H1 (cell line): Measurements from ENCODE around the gene IGFBP4. TPM values are rescaled to one million over a fixed set of nuclear protein-coding genes. Genes with fewer than 3 reads are reported as not detected.

Experiments used
- CTCF ChIA-PET: fragments of 300-600 bp; sonication (Branson Sonifier 250); formaldehyde crosslinking; loops from one replicate; lab custom pipeline; 2021; ENCODE audit not compliant: partially characterized antibody; lab: Charles Lee
- POLR2A ChIA-PET: fragments of 300-600 bp; sonication (Branson Sonifier 250); formaldehyde crosslinking; loops from one replicate; lab custom pipeline; 2021; ENCODE audit warnings: inconsistent platforms; ENCODE audit not compliant: partially characterized antibody; lab: Charles Lee
- DNase-seq, 2 experiments: peaks; one replicate each; pipeline versions ENCODE4 v3.0.0 to v3.0.0-alpha.2; 2010 to 2022; ENCODE audit warnings: low spot score in 2 of 2, low read depth in 1 of 2, mixed read lengths in 1 of 2
- FAIRE-seq: peaks from 2 replicates; lab custom pipeline; 2011; peaks lifted over from hg19 to GRCh38; lab: Jason Lieb, UNC
- H2AFZ ChIP-seq: 2 replicates; pipeline ENCODE4 v1.8.1; 2012; ENCODE audit warnings: low read length, inconsistent platforms
- H2AK5ac ChIP-seq: 2 replicates; pipeline ENCODE4 v1.6.1; 2013; ENCODE audit warnings: low read depth, low read length
- H2BK120ac ChIP-seq: replicated peaks from 2 replicates; pipeline ENCODE3; 2013; ENCODE audit warnings: low read depth, low read length, inconsistent platforms
- H2BK12ac ChIP-seq: 2 replicates; pipeline ENCODE4 v1.6.1; 2013; ENCODE audit warnings: low read depth, low read length
- H2BK15ac ChIP-seq: 2 replicates; pipeline ENCODE4 v1.6.1; 2013; ENCODE audit warnings: low read length
- H2BK20ac ChIP-seq: 2 replicates; pipeline ENCODE4 v1.6.1; 2013; ENCODE audit warnings: low read length
- H2BK5ac ChIP-seq: 2 replicates; pipeline ENCODE4 v1.6.1; 2013; ENCODE audit warnings: low read depth, low read length
- H3K14ac ChIP-seq: 2 replicates; pipeline ENCODE4 v1.6.1; 2013; ENCODE audit warnings: inconsistent platforms; ENCODE audit not compliant: insufficient read length
- H3K18ac ChIP-seq: 2 replicates; pipeline ENCODE4 v1.6.1; 2013; ENCODE audit warnings: low read length; ENCODE audit errors: extremely low read depth
- H3K23ac ChIP-seq: 2 replicates; pipeline ENCODE4 v1.6.1; 2013; ENCODE audit warnings: inconsistent platforms; ENCODE audit not compliant: insufficient read length
- H3K23me2 ChIP-seq: 2 replicates; pipeline ENCODE4 v1.6.1; 2013; ENCODE audit warnings: low read depth, low read length
- H3K27ac ChIP-seq: 2 replicates; pipeline ENCODE4 v1.6.1; 2011; ENCODE audit warnings: low read depth, low read length, inconsistent platforms
- H3K27me3 ChIP-seq, 4 experiments: replicated peaks in 1 of 4; 1 replicate in 1 of 4; 2 replicates in 3 of 4; pipeline versions ENCODE4 v1.6.1 to v1.8.1; 2011 to 2013; ENCODE audit warnings: low read length in 3 of 4, mild to moderate bottlenecking in 3 of 4, inconsistent platforms in 2 of 4, mixed read lengths in 2 of 4, moderate library complexity in 1 of 4; ENCODE audit not compliant: control insufficient read depth in 3 of 4, insufficient read depth in 3 of 4; ENCODE audit errors: extremely low read depth in 1 of 4
- H3K36me3 ChIP-seq, 4 experiments: 2 replicates each; pipeline versions ENCODE4 v1.6.1 to v1.8.1; 2011 to 2013; ENCODE audit warnings: mild to moderate bottlenecking in 4 of 4, low read length in 3 of 4, moderate library complexity in 2 of 4, control low read depth in 1 of 4, inconsistent platforms in 1 of 4; ENCODE audit not compliant: insufficient read depth in 4 of 4, control insufficient read depth in 2 of 4
- H3K4ac ChIP-seq: replicated peaks from 2 replicates; pipeline ENCODE3; 2013; ENCODE audit warnings: low read length, low read depth, mixed read lengths, inconsistent platforms; ENCODE audit not compliant: insufficient read length
- H3K4me1 ChIP-seq, 4 experiments: replicated peaks in 1 of 4; 1 replicate in 1 of 4; 2 replicates in 3 of 4; pipeline versions ENCODE4 v1.6.1 to v1.8.1; 2011 to 2013; ENCODE audit warnings: low read length in 3 of 4, inconsistent platforms in 2 of 4, mixed read lengths in 1 of 4; ENCODE audit not compliant: insufficient read depth in 4 of 4, control insufficient read depth in 3 of 4
- H3K4me2 ChIP-seq, 2 experiments: 2 replicates each; pipeline versions ENCODE4 v1.6.1 to v1.8.1; 2011 to 2013; ENCODE audit warnings: low read depth in 2 of 2, low read length in 2 of 2, control low read depth in 1 of 2, inconsistent platforms in 1 of 2, mild to moderate bottlenecking in 1 of 2; ENCODE audit not compliant: insufficient read depth in 1 of 2
- H3K4me3 ChIP-seq, 4 experiments: fragments of 200-600, 300-600 bp in 1 of 4; sonication (generic), shearing (Covaris generic), sonication (Bioruptor Twin) in 1 of 4; 2 replicates each; pipeline versions ENCODE4 v1.5.1 to v1.8.1; 2011 to 2016; ENCODE audit warnings: low read length in 4 of 4, low read depth in 3 of 4, control low read depth in 2 of 4, inconsistent platforms in 2 of 4, mild to moderate bottlenecking in 2 of 4, mixed read lengths in 1 of 4, moderate library complexity in 1 of 4; ENCODE audit not compliant: insufficient read depth in 2 of 4; ENCODE audit errors: extremely low read depth in 1 of 4
- H3K56ac ChIP-seq: replicated peaks from 2 replicates; pipeline ENCODE3; 2013; ENCODE audit warnings: low read depth, mild to moderate bottlenecking, mixed read lengths, low read length, inconsistent platforms; ENCODE audit not compliant: insufficient read length
- H3K79me1 ChIP-seq: 2 replicates; pipeline ENCODE4 v1.6.1; 2013; ENCODE audit warnings: low read depth, low read length, control low read depth
- H3K79me2 ChIP-seq, 2 experiments: 2 replicates each; pipeline versions ENCODE4 v1.6.1 to v1.8.1; 2012 to 2013; ENCODE audit warnings: low read length in 2 of 2, mild to moderate bottlenecking in 2 of 2, inconsistent platforms in 1 of 2; ENCODE audit not compliant: insufficient read depth in 2 of 2, control insufficient read depth in 1 of 2
- H3K9ac ChIP-seq, 4 experiments: replicated peaks in 1 of 4; 1 replicate in 1 of 4; 2 replicates in 3 of 4; pipeline versions ENCODE4 v1.6.1 to v1.8.1; 2011 to 2013; ENCODE audit warnings: low read depth in 3 of 4, low read length in 3 of 4, control low read depth in 2 of 4, mild to moderate bottlenecking in 2 of 4, moderate library complexity in 2 of 4, inconsistent platforms in 1 of 4; ENCODE audit errors: extremely low read depth in 1 of 4
- H3K9me3 ChIP-seq, 2 experiments: 2 replicates each; pipeline versions ENCODE4 v1.6.1 to v1.8.1; 2012 to 2013; ENCODE audit warnings: mild to moderate bottlenecking in 2 of 2, moderate library complexity in 2 of 2, control low read depth in 1 of 2, inconsistent platforms in 1 of 2, low read depth in 1 of 2, low read length in 1 of 2, mixed read lengths in 1 of 2; ENCODE audit not compliant: insufficient read depth in 2 of 2
- H4K20me1 ChIP-seq, 2 experiments: replicated peaks in 1 of 2; 2 replicates each; pipeline versions ENCODE3 to v1.8.1; 2011 to 2013; ENCODE audit warnings: inconsistent platforms in 2 of 2, low read length in 2 of 2, mild to moderate bottlenecking in 1 of 2; ENCODE audit not compliant: insufficient read depth in 2 of 2, control insufficient read depth in 1 of 2
- H4K5ac ChIP-seq: 2 replicates; pipeline ENCODE4 v1.6.1; 2013; ENCODE audit warnings: low read length, low read depth, mixed read lengths, inconsistent platforms; ENCODE audit not compliant: insufficient read length
- H4K8ac ChIP-seq: 2 replicates; pipeline ENCODE4 v1.8.0; 2013; ENCODE audit warnings: mild to moderate bottlenecking, moderate library complexity, low read length, inconsistent platforms; ENCODE audit not compliant: insufficient read depth; ENCODE audit errors: extremely low read depth
- H4K91ac ChIP-seq: replicated peaks from 2 replicates; pipeline ENCODE3; 2013; ENCODE audit warnings: low read length, mixed read lengths, inconsistent platforms; ENCODE audit not compliant: insufficient read length
- ASH2L ChIP-seq: fragments of 200-600, 300-600 bp; sonication (generic); IDR thresholded peaks from one replicate; pipeline ENCODE4 v1.7.1; 2017; ENCODE audit warnings: low read length
- CBX5 ChIP-seq: fragments of 300-800, 300-1000 bp; sonication (generic); IDR thresholded peaks from 2 replicates; pipeline ENCODE4 v1.7.1; 2016; ENCODE audit warnings: antibody characterized with exemption, low read length, low read depth
- EGR1 ChIP-seq: IDR thresholded peaks from 2 replicates; pipeline ENCODE4 v1.6.1; 2011; ENCODE audit warnings: low read depth, low read length, borderline replicate concordance
- GTF2F1 ChIP-seq: IDR thresholded peaks from 2 replicates; pipeline ENCODE4 v1.6.1; 2012; ENCODE audit warnings: low read depth, low read length, improper control_type of control experiment, borderline replicate concordance
- POU5F1 ChIP-seq: IDR thresholded peaks from 2 replicates; pipeline ENCODE4 v1.6.1; 2011; ENCODE audit warnings: low read depth, mild to moderate bottlenecking, low read length, moderate library complexity
- RBBP5 ChIP-seq: IDR thresholded peaks from 2 replicates; pipeline ENCODE4 v1.7.1; 2012; ENCODE audit warnings: low read depth, mild to moderate bottlenecking, inconsistent platforms, low read length, moderate library complexity, borderline replicate concordance
- RNF2 ChIP-seq: fragments of 200-900, 300-1000 bp; sonication (generic); IDR thresholded peaks from 2 replicates; pipeline ENCODE4 v1.7.1; 2016; ENCODE audit warnings: borderline replicate concordance, low read depth, mild to moderate bottlenecking, antibody characterized with exemption, low read length; ENCODE audit not compliant: poor library complexity, severe bottlenecking; ENCODE audit errors: missing control alignments
- SP1 ChIP-seq: IDR thresholded peaks from 2 replicates; pipeline ENCODE4 v1.6.1; 2011; ENCODE audit warnings: low read depth, low read length
- SP4 ChIP-seq: IDR thresholded peaks from 2 replicates; pipeline ENCODE4 v1.6.1; 2012; ENCODE audit warnings: low read length, inconsistent platforms
- TAF7 ChIP-seq: optimal IDR thresholded peaks from 2 replicates; pipeline ENCODE3; 2011; ENCODE audit warnings: low read depth, mild to moderate bottlenecking, inconsistent platforms, low read length, moderate library complexity, borderline replicate concordance
- WGBS, 2 experiments: shearing (Covaris generic) in 1 of 2; methylation state at CpG; one replicate each; pipeline versions ENCODE4 v1.1.6 to v1.1.7; 2013 to 2015; ENCODE audit warnings: low lambda C conversion rate in 2 of 2, mixed read lengths in 2 of 2, inconsistent platforms in 1 of 2, low coverage in 1 of 2, missing lambda C conversion rate in 1 of 2; ENCODE audit not compliant: insufficient replicate concordance in 2 of 2, insufficient coverage in 1 of 2, insufficient read length in 1 of 2; ENCODE audit errors: extremely low coverage in 1 of 2, missing lambda C conversion rate in 1 of 2; 5-methylcytosine and 5-hydroxymethylcytosine counted together
- polyA plus RNA-seq, 7 experiments: library from polyadenylated mRNA; depleted of rRNA in 3 of 7; stranded (reverse) in 5 of 7; unstranded in 2 of 7; fragments of >200 nt in 5 of 7; fragments of 200-250 nt in 2 of 7; gene quantifications; 1 replicate in 5 of 7; 2 replicates in 1 of 7; 4 replicates in 1 of 7; pipeline versions ENCODE4 v1.2.1 to v1.2.3, GENCODE V29; 2011 to 2013; ENCODE audit warnings: missing spikeins in 2 of 7, mixed read lengths in 2 of 7
- total RNA-seq: library from RNA; stranded (reverse); fragmentation: NEBNext Ultra II Directional; extraction: Animal tissue kit (Norgen Biotek cat#: 25700); gene quantifications from 2 replicates; pipeline ENCODE4 v1.2.1, GENCODE V29; 2021

The IGFBP4 gene
- total and polyA plus RNA-seq, 2 of the 8 experiments (the other 6 are each of a cell fraction or from before 2014, with no cell fraction given): 85.5 to 105 TPM

GRCh38 chr17:40402668-40403067 is 40.6 kb upstream of the IGFBP4 start:
- no peak for TF ChIP-seq TAF7
- no peak for TF ChIP-seq GTF2F1
- TF ChIP-seq CBX5: no peak
- TF ChIP-seq RBBP5: no peak
- TF ChIP-seq POU5F1: no peak
- no peak for TF ChIP-seq RNF2
- TF ChIP-seq ASH2L: no peak
- TF ChIP-seq SP1: no peak
- no peak for TF ChIP-seq EGR1
- TF ChIP-seq SP4: no peak
- DNase-seq (no peak), FAIRE-seq (no peak)
- Histone ChIP-seq H2BK120ac (no peak overlapping the region), H3K27ac (no peak overlapping the region), H4K20me1 (no peaks in the 10 kb centered on the region), H4K8ac (no peak overlapping the region), H3K9ac (no peak overlapping the region), H3K79me1 (no peaks in the 10 kb centered on the region), H3K4ac (no peak overlapping the region), H3K4me3 (no peak overlapping the region), H3K18ac (no peak overlapping the region), H2BK12ac (no peak overlapping the region), H3K23me2 (no peaks in the 10 kb centered on the region; the same call in 1 of the 2 replicates), H2BK5ac (no peak overlapping the region), H3K4me1 (no peaks in the 10 kb centered on the region), H2AFZ (no peak overlapping the region), H3K4me2 (no peak overlapping the region), H3K27me3 (no peaks in the 10 kb centered on the region), H2BK20ac (no peak overlapping the region), H3K14ac (no peak overlapping the region), H3K36me3 (peaks cover 64 to 98% (median 90%) of the 10 kb centered on the region in 4 experiments), H3K9me3 (no peaks in the 10 kb centered on the region), H4K5ac (no peak overlapping the region), H4K91ac (no peak overlapping the region), H3K79me2 (no peaks in the 10 kb centered on the region), H2AK5ac (no peak overlapping the region), H2BK15ac (no peak overlapping the region), H3K23ac (no peak overlapping the region), H3K56ac (no peak overlapping the region)
- POLR2A ChIA-PET: interaction anchor here (0.9 to 3.5 kb wide), 4 partner anchors 9 to 15 kb away, joined by 3 to 32 read pairs (median 9); partner anchors contain the start of gene TOP2A
- CTCF ChIA-PET: interaction anchor here (0.8 to 6.4 kb wide), 4 partner anchors 14 to 97 kb away, joined by 3 to 26 read pairs (median 3); partner anchors contain the start of gene TOP2A
- WGBS, 2 experiments: 93% methylated on average over 1 of the region's 1 CpG; no CpG with 5 or more reads in 1 of the 2 experiments
